Neural cell (in vitro differentiated cells): ENCODE results near the gene C1orf185.

ENCODE experiments used
- CTCF ChIP-seq: fragments of 450-650 bp; IDR thresholded peaks from 2 replicates; pipeline ENCODE4 v1.5.1; 2014; ENCODE audit warnings: antibody characterized with exemption, mild to moderate bottlenecking, moderate library complexity; ENCODE audit not compliant: poor library complexity, severe bottlenecking
- EP300 ChIP-seq: fragments of 450-650 bp; conservative IDR thresholded peaks from 2 replicates; pipeline ENCODE4 v1.6.1; 2014; ENCODE audit warnings: antibody characterized with exemption, mild to moderate bottlenecking, moderate library complexity; ENCODE audit not compliant: poor library complexity, severe bottlenecking
- EZH2 ChIP-seq: fragments of 200-600, 300-800 bp; shearing (Covaris generic), sonication (generic); IDR thresholded peaks from 2 replicates; pipeline ENCODE4 v1.6.1; 2014; ENCODE audit warnings: antibody characterized with exemption, low read length, borderline replicate concordance, mild to moderate bottlenecking; ENCODE audit not compliant: insufficient read depth, poor library complexity, severe bottlenecking
- POLR2AphosphoS5 ChIP-seq: IDR thresholded peaks from 2 replicates; pipeline ENCODE4 v1.6.1; 2012

GRCh38 chr1:51158263-51158662, 56.2 kb downstream of the C1orf185 start:
- TF ChIP-seq CTCF (no peak), EP300 (no peak), POLR2AphosphoS5 (no peak), EZH2 (no peak)
